Measurements from ENCODE around the gene CADM1. TPM values are rescaled to one million over a fixed set of nuclear protein-coding genes. Genes with fewer than 3 reads are reported as not detected.

The CADM1 gene
- total RNA-seq, 2 donors from 2014 or later = 1.4 to 6.1 TPM

- Histone ChIP-seq H3K4me3 (no peak overlapping the region), H3K36me3 (no peaks in the 10 kb centered on the region), H3K4me1 (ENCODE audit: control insufficient read depth in 1 of 2, low read depth in 2 of 2) (peaks cover 0 to 19% of the 10 kb centered on the region in 2 donors), H3K9me3 (no peaks in the 10 kb centered on the region), H3K27ac (peak overlapping the region in 1 of 2 donors; percentile 24), H3K27me3 (replicated peaks; ENCODE audit: insufficient read depth) (no peaks in the 10 kb centered on the region)
- no peak for TF ChIP-seq CTCF (IDR thresholded peaks at IDR 0.05)
- DNase-seq (ENCODE audit: low spot score) = no peak
- no peak for ATAC-seq (ENCODE audit: insufficient number of reproducible peaks, low FRiP score, low read depth)
Measured at GRCh38 chr11:115198321-115198741, 305.9 kb downstream of the CADM1 start.

- Histone ChIP-seq H3K4me1 (ENCODE audit: control insufficient read depth in 1 of 2, low read depth in 2 of 2) (peaks cover 0 to 19% of the 10 kb centered on the region in 2 donors), H3K27ac (no peak overlapping the region), H3K4me3 (no peak overlapping the region), H3K9me3 (no peaks in the 10 kb centered on the region), H3K36me3 (no peaks in the 10 kb centered on the region), H3K27me3 (replicated peaks; ENCODE audit: insufficient read depth) (no peaks in the 10 kb centered on the region)
- DNase-seq (ENCODE audit: low spot score) = no peak
- no peak for ATAC-seq (ENCODE audit: insufficient number of reproducible peaks, low FRiP score, low read depth)
- TF ChIP-seq CTCF (IDR thresholded peaks at IDR 0.05) = no peak
Measured at GRCh38 chr11:115197433-115197832, 306.8 kb downstream of the CADM1 start.

- DNase-seq (ENCODE audit: low spot score) (no peak), ATAC-seq (ENCODE audit: insufficient number of reproducible peaks, low FRiP score, low read depth) (no peak)
- Histone ChIP-seq H3K27me3 (replicated peaks; ENCODE audit: insufficient read depth) (no peaks in the 10 kb centered on the region), H3K9me3 (no peaks in the 10 kb centered on the region), H3K4me1 (ENCODE audit: control insufficient read depth in 1 of 2, low read depth in 2 of 2) (peaks cover 0 to 19% of the 10 kb centered on the region in 2 donors), H3K36me3 (no peaks in the 10 kb centered on the region), H3K4me3 (no peak overlapping the region), H3K27ac (no peak overlapping the region)
- TF ChIP-seq CTCF (IDR thresholded peaks at IDR 0.05) = no peak
Measured at GRCh38 chr11:115197031-115197430, 307.2 kb downstream of the CADM1 start.

- no peak overlapping the region for H3K27ac ChIP-seq
- DNase-seq (ENCODE audit: low spot score) (no peak), ATAC-seq (ENCODE audit: insufficient number of reproducible peaks, low FRiP score, low read depth) (no peak)
- no peak for TF ChIP-seq CTCF (IDR thresholded peaks at IDR 0.05)
- H3K4me3 ChIP-seq = no peak overlapping the region
- no peaks in the 10 kb centered on the region for H3K9me3 ChIP-seq
- H3K36me3 ChIP-seq = no peaks in the 10 kb centered on the region
- H3K27me3 ChIP-seq (replicated peaks; ENCODE audit: insufficient read depth) = no peaks in the 10 kb centered on the region
- H3K4me1 ChIP-seq (ENCODE audit: control insufficient read depth in 1 of 2, low read depth in 2 of 2) = peaks cover 0 to 15% of the 10 kb centered on the region in 2 donors
Measured at GRCh38 chr11:115194802-115195110, 309.5 kb downstream of the CADM1 start.

- Histone ChIP-seq H3K27ac (no peak overlapping the region), H3K27me3 (replicated peaks; ENCODE audit: insufficient read depth) (no peaks in the 10 kb centered on the region), H3K4me3 (no peak overlapping the region)
Measured at GRCh38 chr11:115193914-115194801, 310.1 kb downstream of the CADM1 start.

More at GRCh38 chr11:115193914-115194801, 310.1 kb downstream of the CADM1 start:
- Histone ChIP-seq H3K4me1 (ENCODE audit: control insufficient read depth in 1 of 2, low read depth in 2 of 2) (peaks cover 0 to 11% of the 10 kb centered on the region in 2 donors), H3K9me3 (no peaks in the 10 kb centered on the region), H3K36me3 (no peaks in the 10 kb centered on the region)
- ATAC-seq (ENCODE audit: insufficient number of reproducible peaks, low FRiP score, low read depth) = no peak
- no peak for DNase-seq (ENCODE audit: low spot score)
- no peak for TF ChIP-seq CTCF (IDR thresholded peaks at IDR 0.05)
